CD4-positive, alpha-beta T cell (primary cell): ENCODE measurements around the gene PLPP7. TPM values are rescaled to one million over a fixed set of nuclear protein-coding genes. Genes with fewer than 3 reads are reported as not detected.

Experiments used
- ATAC-seq: fragments of 200-7000 bp; cut with Tn5 transposase; one replicate; pipeline ENCODE4 v1.10.0; 2022; ENCODE audit warnings: mild to moderate bottlenecking; ENCODE audit not compliant: poor library complexity
- CTCF ChIA-PET: fragments of 350-600 bp; sonication (Branson Sonifier 250); formaldehyde crosslinking; loops from one replicate; lab custom pipeline; 2021; ENCODE audit warnings: antibody characterized with exemption, inconsistent platforms; lab: Charles Lee
- POLR2A ChIA-PET: fragments of 350-600 bp; sonication (Branson Sonifier 250); formaldehyde crosslinking; loops from one replicate; lab custom pipeline; 2021; ENCODE audit warnings: antibody characterized with exemption, inconsistent platforms; lab: Charles Lee
- DNase-seq, 14 experiments: peaks; one replicate each; pipeline ENCODE4 v3.0.0-alpha.2; 2013 to 2020; ENCODE audit warnings: mixed read lengths in 2 of 14
- H3K27ac ChIP-seq, 2 donors: one replicate each; pipeline versions ENCODE4 v1.5.1 to v1.7.0; 2013; ENCODE audit warnings: low read length in 2 of 2, low read depth in 1 of 2, mild to moderate bottlenecking in 1 of 2
- H3K27me3 ChIP-seq, 2 experiments: 1 replicate in 1 of 2; 2 replicates in 1 of 2; pipeline versions ENCODE4 v1.6.1 to v1.7.0; 2013; ENCODE audit warnings: low read length in 2 of 2, control low read depth in 1 of 2, mild to moderate bottlenecking in 1 of 2, moderate library complexity in 1 of 2; ENCODE audit not compliant: insufficient read depth in 2 of 2, control insufficient read depth in 1 of 2
- H3K36me3 ChIP-seq: one replicate; pipeline ENCODE4 v1.6.1; 2013; ENCODE audit warnings: low read length, control low read depth; ENCODE audit not compliant: insufficient read depth
- H3K4me1 ChIP-seq: one replicate; pipeline ENCODE4 v1.6.1; 2013; ENCODE audit warnings: low read length, control low read depth; ENCODE audit not compliant: insufficient read depth
- H3K4me3 ChIP-seq: one replicate; pipeline ENCODE4 v1.5.1; 2013; ENCODE audit warnings: mild to moderate bottlenecking, low read length, moderate library complexity
- H3K9me3 ChIP-seq, 2 experiments: 1 replicate in 1 of 2; 2 replicates in 1 of 2; pipeline versions ENCODE4 v1.6.1 to v1.7.0; 2013; ENCODE audit warnings: low read length in 2 of 2, mild to moderate bottlenecking in 2 of 2, control low read depth in 1 of 2, moderate library complexity in 1 of 2; ENCODE audit not compliant: control insufficient read depth in 1 of 2, insufficient read depth in 1 of 2
- H3K27ac Mint-ChIP-seq: one replicate; pipeline ENCODE4 v1.8.0; 2020; ENCODE audit warnings: mixed read lengths
- H3K27me3 Mint-ChIP-seq: one replicate; pipeline ENCODE4 v1.8.0; 2021; ENCODE audit warnings: mixed read lengths
- H3K36me3 Mint-ChIP-seq: one replicate; pipeline ENCODE4 v1.8.0; 2021; ENCODE audit warnings: low read depth, mixed read lengths
- H3K4me1 Mint-ChIP-seq: one replicate; pipeline ENCODE4 v1.8.0; 2021; ENCODE audit warnings: low read depth, mixed read lengths
- H3K4me3 Mint-ChIP-seq: one replicate; pipeline ENCODE4 v1.8.0; 2020; ENCODE audit warnings: mild to moderate bottlenecking, mixed read lengths
- H3K9me3 Mint-ChIP-seq: one replicate; pipeline ENCODE4 v1.8.0; 2020; ENCODE audit warnings: mixed read lengths
- CTCF ChIP-seq: fragments of 200-600 bp; IDR thresholded peaks from one replicate; pipeline ENCODE4 v1.8.0; 2022; ENCODE audit warnings: antibody characterized with exemption, mild to moderate bottlenecking
- intact Hi-C, 2 experiments: fragments of 100-400 bp; cut with DNase I in 1 of 2; cut with micrococcal nuclease in 1 of 2; formaldehyde crosslinking; loops; one replicate each; pipeline versions ENCODE4 v1.15.1 to v1.9.0; 2023 to 2025; cut with DNase I, micrococcal nuclease
- total RNA-seq, 174 experiments: library from RNA in 2 of 174; stranded (reverse) in 2 of 174; gene quantifications; one replicate each; pipeline ENCODE4 v1.2.3 and lab custom pipeline; 2021 to 2026

PLPP7 gene
- total RNA-seq, 2 experiments from 2014 or later: 0.22 TPM; not detected in 1

GRCh38 chr9:131309530-131310276 lies 20.2 kb downstream of the PLPP7 start:
- ATAC-seq (no peak), DNase-seq (no peak)
- no peak overlapping the region for H3K27ac ChIP-seq
- no peaks in the 10 kb centered on the region for H3K9me3 ChIP-seq
- intact Hi-C loops: loop anchor here in 1 of 2 experiments (2.0 to 5.0 kb wide), 2 partner anchors 32 to 57 kb away; partner anchors contain the start of gene FAM78A
- CTCF ChIA-PET: no interaction called here
- Mint-ChIP-seq H3K4me1 (peaks cover 16% of the 10 kb centered on the region), H3K9me3 (no peaks in the 10 kb centered on the region), H3K27ac (no peak overlapping the region), H3K4me3 (no peak overlapping the region), H3K36me3 (no peaks in the 10 kb centered on the region), H3K27me3 (no peaks in the 10 kb centered on the region)
- no peaks in the 10 kb centered on the region for H3K36me3 ChIP-seq
- no peak for TF ChIP-seq CTCF
- no peaks in the 10 kb centered on the region for H3K27me3 ChIP-seq
- POLR2A ChIA-PET: interaction anchor here (0.7 to 1.7 kb wide), 2 partner anchors 38 to 54 kb away, joined by 3 to 9 read pairs; no protein-coding TSS in a partner anchor
- H3K4me3 ChIP-seq: no peak overlapping the region
- peaks cover 15% of the 10 kb centered on the region for H3K4me1 ChIP-seq

GRCh38 chr9:131310833-131311554 lies 21.5 kb downstream of the PLPP7 start:
- POLR2A ChIA-PET: interaction anchor here (0.7 to 1.7 kb wide), 6 partner anchors 10 to 73 kb away, joined by 3 to 9 read pairs (median 4); no protein-coding TSS in a partner anchor
- TF ChIP-seq CTCF: no peak
- Mint-ChIP-seq H3K9me3 (no peaks in the 10 kb centered on the region), H3K4me1 (peaks cover 16% of the 10 kb centered on the region), H3K27ac (peak overlapping the region; percentile 73), H3K4me3 (peak overlapping the region; percentile 54), H3K27me3 (no peaks in the 10 kb centered on the region), H3K36me3 (no peaks in the 10 kb centered on the region)
- ATAC-seq (peak; percentile 98), DNase-seq (peak; percentile 36 to 88 (median 60))
- Histone ChIP-seq H3K27me3 (no peaks in the 10 kb centered on the region), H3K27ac (no peak overlapping the region), H3K4me1 (peaks cover 15% of the 10 kb centered on the region), H3K4me3 (peak overlapping the region; percentile 40), H3K36me3 (no peaks in the 10 kb centered on the region), H3K9me3 (no peaks in the 10 kb centered on the region)
- CTCF ChIA-PET: interaction anchor here (1.3 kb wide), 1 partner anchor 26 kb away, joined by 4 read pairs; no protein-coding TSS in a partner anchor
- intact Hi-C loops: loop anchor here in 1 of 2 experiments (1.0 to 5.0 kb wide), 3 partner anchors 34 to 133 kb away; partner anchors contain the start of gene FAM78A

- no peaks in the 10 kb centered on the region for H3K27me3 Mint-ChIP-seq
Measured at GRCh38 chr9:131312246-131312645, 22.7 kb downstream of the PLPP7 start.

More at GRCh38 chr9:131312246-131312645, 22.7 kb downstream of the PLPP7 start:
- Histone ChIP-seq H3K27ac (no peak overlapping the region), H3K36me3 (no peaks in the 10 kb centered on the region), H3K27me3 (no peaks in the 10 kb centered on the region), H3K9me3 (no peaks in the 10 kb centered on the region), H3K4me1 (peaks cover 15% of the 10 kb centered on the region), H3K4me3 (no peak overlapping the region)
- DNase-seq: no peak
- Mint-ChIP-seq H3K36me3 (no peaks in the 10 kb centered on the region), H3K9me3 (no peaks in the 10 kb centered on the region), H3K4me3 (no peak overlapping the region), H3K4me1 (peaks cover 16% of the 10 kb centered on the region), H3K27ac (no peak overlapping the region)
- CTCF ChIA-PET: interaction anchor here (1.3 kb wide), 1 partner anchor 24 kb away, joined by 4 read pairs; no protein-coding TSS in a partner anchor
- TF ChIP-seq CTCF: no peak
- intact Hi-C loops: loop anchor here in 1 of 2 experiments (5.0 kb wide), 1 partner anchor 35 kb away; the partner anchor contains the start of gene FAM78A
- ATAC-seq: no peak
- POLR2A ChIA-PET: interaction anchor here (1.5 kb wide), 1 partner anchor 60 kb away, joined by 4 read pairs; no protein-coding TSS in a partner anchor
